NCI-H2171 treated with DMSO at 0.1 percent for 48 hours (cell line): ENCODE results near the gene SLC27A4.

Experiments used
- DNase-seq: peaks from one replicate; lab custom pipeline; 2025; lab: John Stamatoyannopoulos, UW

The SLC27A4 gene

GRCh38 chr9:128391956-128392301 is 51.6 kb downstream of the SLC27A4 start:
- DNase-seq, result no peak

GRCh38 chr9:128392302-128393144 is 52.2 kb downstream of the SLC27A4 start:
- DNase-seq, result no peak

- no peak for DNase-seq
These were observed 52.9 kb downstream of the SLC27A4 start for GRCh38 chr9:128393145-128393775.

GRCh38 chr9:128393970-128394369 is 53.6 kb downstream of the SLC27A4 start:
- no peak for DNase-seq

- DNase-seq, result no peak
These were observed 54.2 kb downstream of the SLC27A4 start for GRCh38 chr9:128394379-128395168.

GRCh38 chr9:128396970-128397613 is 56.8 kb downstream of the SLC27A4 start:
- DNase-seq, result no peak

GRCh38 chr9:128397831-128398230 is 57.5 kb downstream of the SLC27A4 start:
- no peak for DNase-seq

- no peak for DNase-seq
These were observed 59.5 kb downstream of the SLC27A4 start for GRCh38 chr9:128399861-128400260.

GRCh38 chr9:128404560-128404959 is 64.2 kb downstream of the SLC27A4 start:
- DNase-seq, result no peak

GRCh38 chr9:128405077-128405779 is 64.9 kb downstream of the SLC27A4 start:
- no peak for DNase-seq

- no peak for DNase-seq
These were observed 65.4 kb downstream of the SLC27A4 start for GRCh38 chr9:128405780-128406171.

- no peak for DNase-seq
These were observed 66.6 kb downstream of the SLC27A4 start for GRCh38 chr9:128406848-128407391.

GRCh38 chr9:128408963-128409431 is 68.7 kb downstream of the SLC27A4 start:
- DNase-seq, result no peak

GRCh38 chr9:128409450-128409849 is 69.1 kb downstream of the SLC27A4 start:
- DNase-seq, result no peak

- DNase-seq, result no peak
These were observed 69.7 kb downstream of the SLC27A4 start for GRCh38 chr9:128409978-128410377.
